Measurements from ENCODE around the gene SBK3. TPM values are rescaled to one million over a fixed set of nuclear protein-coding genes. Genes with fewer than 3 reads are reported as not detected.

SBK3 gene
- polyA plus RNA-seq, 1 of the 3 experiments (the other 2 are of a cell fraction), result 0.03 TPM

DNA sequence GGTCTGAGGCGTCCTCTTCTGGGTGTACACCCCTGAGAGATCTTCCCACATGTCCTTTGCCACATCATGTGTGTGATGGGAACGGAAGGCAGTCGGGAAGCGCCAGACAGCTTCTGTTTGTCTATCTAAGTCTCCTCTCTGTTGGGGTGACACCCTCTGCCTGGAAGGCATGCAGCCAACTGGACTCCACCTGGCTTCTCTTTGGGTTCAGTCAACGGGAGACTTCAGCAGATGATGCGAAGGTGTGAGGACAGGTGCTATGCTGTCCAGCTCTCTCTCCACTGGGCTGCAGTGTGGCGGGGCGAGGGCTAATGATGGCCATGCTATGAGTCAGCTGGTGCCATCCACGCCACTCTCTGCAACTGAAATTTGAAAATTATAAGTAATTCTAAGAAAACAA lies 14.3 kb upstream of the SBK3 start (continued):
- no peak for TF ChIP-seq ELF1 (IDR thresholded peaks at IDR 0.05)
- TF ChIP-seq CHD2 (IDR thresholded peaks at IDR 0.05; ENCODE audit: low read length, partially characterized antibody), result no peak
- TF ChIP-seq NFIC (IDR thresholded peaks at IDR 0.05; ENCODE audit: borderline replicate concordance), result no peak
- TF ChIP-seq, protein P1, sequence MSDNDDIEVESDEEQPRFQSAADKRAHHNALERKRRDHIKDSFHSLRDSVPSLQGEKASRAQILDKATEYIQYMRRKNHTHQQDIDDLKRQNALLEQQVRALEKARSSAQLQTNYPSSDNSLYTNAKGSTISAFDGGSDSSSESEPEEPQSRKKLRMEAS (IDR thresholded peaks at IDR 0.05; ENCODE audit: low read depth), result no peak
- TF ChIP-seq, protein P2, sequence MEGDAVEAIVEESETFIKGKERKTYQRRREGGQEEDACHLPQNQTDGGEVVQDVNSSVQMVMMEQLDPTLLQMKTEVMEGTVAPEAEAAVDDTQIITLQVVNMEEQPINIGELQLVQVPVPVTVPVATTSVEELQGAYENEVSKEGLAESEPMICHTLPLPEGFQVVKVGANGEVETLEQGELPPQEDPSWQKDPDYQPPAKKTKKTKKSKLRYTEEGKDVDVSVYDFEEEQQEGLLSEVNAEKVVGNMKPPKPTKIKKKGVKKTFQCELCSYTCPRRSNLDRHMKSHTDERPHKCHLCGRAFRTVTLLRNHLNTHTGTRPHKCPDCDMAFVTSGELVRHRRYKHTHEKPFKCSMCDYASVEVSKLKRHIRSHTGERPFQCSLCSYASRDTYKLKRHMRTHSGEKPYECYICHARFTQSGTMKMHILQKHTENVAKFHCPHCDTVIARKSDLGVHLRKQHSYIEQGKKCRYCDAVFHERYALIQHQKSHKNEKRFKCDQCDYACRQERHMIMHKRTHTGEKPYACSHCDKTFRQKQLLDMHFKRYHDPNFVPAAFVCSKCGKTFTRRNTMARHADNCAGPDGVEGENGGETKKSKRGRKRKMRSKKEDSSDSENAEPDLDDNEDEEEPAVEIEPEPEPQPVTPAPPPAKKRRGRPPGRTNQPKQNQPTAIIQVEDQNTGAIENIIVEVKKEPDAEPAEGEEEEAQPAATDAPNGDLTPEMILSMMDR (IDR thresholded peaks at IDR 0.05), result no peak
- no peak for TF ChIP-seq MXI1 (IDR thresholded peaks at IDR 0.05; ENCODE audit: low read depth, low read length)
- TF ChIP-seq NRF1 (IDR thresholded peaks at IDR 0.05; ENCODE audit: low read depth, low read length), result no peak
- no peak for TF ChIP-seq FOSL2 (IDR thresholded peaks at IDR 0.05; ENCODE audit: borderline replicate concordance, low read depth)

DNA sequence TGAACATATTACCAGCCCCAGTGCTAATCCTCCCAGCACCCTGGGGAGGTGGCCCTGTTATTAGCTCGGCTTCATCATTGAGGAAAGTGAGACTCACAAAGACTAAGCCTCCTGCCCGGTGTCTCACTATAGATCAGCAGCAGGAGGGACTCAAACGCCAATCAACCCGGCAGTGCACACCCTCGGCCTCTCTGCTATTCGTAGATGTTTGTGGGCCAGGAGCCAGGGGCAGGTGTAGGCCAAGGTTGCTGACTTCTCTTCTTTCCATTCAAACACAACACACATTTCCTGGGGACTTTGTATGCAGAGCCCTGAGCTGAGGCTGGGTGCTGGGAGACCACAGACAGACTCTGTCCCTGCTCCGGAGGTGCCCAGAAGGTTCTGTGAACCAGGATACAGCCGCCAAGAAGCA lies 9.4 kb upstream of the SBK3 start:
- Histone ChIP-seq H3K9me2 (no peaks in the 10 kb centered on the region), H3K9me3 (no peaks in the 10 kb centered on the region), H3K4me3 (ENCODE audit: low read depth in 2 of 2, low read length in 1 of 2) (no peak overlapping the region), H2AFZ (ENCODE audit: low read depth) (no peak overlapping the region), H3K27ac (ENCODE audit: low read depth in 2 of 2, low read length in 1 of 2) (no peak overlapping the region), H3K27me3 (ENCODE audit: insufficient read depth) (no peaks in the 10 kb centered on the region), H3K9ac (no peak overlapping the region), H3K79me2 (ENCODE audit: insufficient read depth) (no peaks in the 10 kb centered on the region), H3F3A (replicated peaks; ENCODE audit: insufficient read depth) (peaks cover 5% of the 10 kb centered on the region), H3K4me1 (ENCODE audit: control insufficient read depth in 1 of 2, insufficient read depth in 2 of 2, low read depth in 1 of 2, low read length in 1 of 2) (peaks cover 0 to 6% of the 10 kb centered on the region in 2 experiments; a peak in 2 of 4 replicates), H4K20me1 (ENCODE audit: insufficient read depth) (no peaks in the 10 kb centered on the region), H3K4me2 (no peak overlapping the region), H3K36me3 (replicated peaks in 1 of 2; ENCODE audit: control insufficient read depth in 1 of 2, insufficient read depth in 2 of 2, low read length in 1 of 2) (no peaks in the 10 kb centered on the region)
- CTCF ChIA-PET, result interaction anchor here (1.3 kb wide), 1 partner anchor 52 kb away, joined by 3 read pairs; no protein-coding TSS in a partner anchor
- POLR2A ChIA-PET, result no interaction called here
- DNase-seq, result no peak
- 87% methylated on average over 7 of the region's 8 CpGs for WGBS (ENCODE audit: low lambda C conversion rate)
- TF ChIP-seq TEAD4 (IDR thresholded peaks at IDR 0.05; ENCODE audit: borderline replicate concordance, insufficient read depth) (no peak), MXI1 (IDR thresholded peaks at IDR 0.05; ENCODE audit: low read depth, low read length) (no peak), GATA2 (CRISPR knock-in tag; IDR thresholded peaks at IDR 0.05) (no peak), EP300 (IDR thresholded peaks at IDR 0.05; ENCODE audit: borderline replicate concordance in 1 of 2, low read depth in 1 of 2, low read length in 1 of 2) (no peak), NRF1 (IDR thresholded peaks at IDR 0.05; ENCODE audit: low read depth, low read length) (no peak), RXRA (IDR thresholded peaks at IDR 0.05; ENCODE audit: borderline replicate concordance, low read depth) (no peak)
- TF ChIP-seq, protein P1 (IDR thresholded peaks at IDR 0.05; ENCODE audit: low read depth), result no peak
- TF ChIP-seq, protein P3, sequence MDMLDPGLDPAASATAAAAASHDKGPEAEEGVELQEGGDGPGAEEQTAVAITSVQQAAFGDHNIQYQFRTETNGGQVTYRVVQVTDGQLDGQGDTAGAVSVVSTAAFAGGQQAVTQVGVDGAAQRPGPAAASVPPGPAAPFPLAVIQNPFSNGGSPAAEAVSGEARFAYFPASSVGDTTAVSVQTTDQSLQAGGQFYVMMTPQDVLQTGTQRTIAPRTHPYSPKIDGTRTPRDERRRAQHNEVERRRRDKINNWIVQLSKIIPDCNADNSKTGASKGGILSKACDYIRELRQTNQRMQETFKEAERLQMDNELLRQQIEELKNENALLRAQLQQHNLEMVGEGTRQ (IDR thresholded peaks at IDR 0.05; ENCODE audit: borderline replicate concordance, low read depth, low read length), result no peak
